Activated CD8-positive, alpha-beta T cell treated with anti-CD3 and anti-CD28 coated beads for 36 hours (primary cell): ENCODE data around the gene MIPOL1. TPM values are rescaled to one million over a fixed set of nuclear protein-coding genes. Genes with fewer than 3 reads are reported as not detected.

ENCODE experiments used
- ATAC-seq: fragments of 200-7000 bp; cut with Tn5 transposase; one replicate; pipeline ENCODE4 v1.10.0; 2021; ENCODE audit warnings: mild to moderate bottlenecking, moderate library complexity
- CTCF ChIA-PET: fragments of 350-600 bp; sonication (Branson Sonifier 250); formaldehyde crosslinking; loops from one replicate; lab custom pipeline; 2021; ENCODE audit warnings: antibody characterized with exemption; lab: Charles Lee
- POLR2A ChIA-PET: fragments of 350-600 bp; sonication (Branson Sonifier 250); formaldehyde crosslinking; loops from one replicate; lab custom pipeline; 2021; ENCODE audit warnings: antibody characterized with exemption; lab: Charles Lee
- DNase-seq: peaks from one replicate; pipeline ENCODE4 v3.0.0-alpha.2; 2020
- H3K27ac Mint-ChIP-seq: one replicate; pipeline ENCODE4 v1.8.0; 2021; ENCODE audit warnings: mild to moderate bottlenecking, mixed read lengths
- H3K27me3 Mint-ChIP-seq: one replicate; pipeline ENCODE4 v1.8.0; 2021; ENCODE audit warnings: mixed read lengths
- H3K36me3 Mint-ChIP-seq: one replicate; pipeline ENCODE4 v1.8.0; 2021; ENCODE audit warnings: low read depth, mixed read lengths
- H3K4me1 Mint-ChIP-seq: one replicate; pipeline ENCODE4 v1.8.0; 2021; ENCODE audit warnings: low read depth, mixed read lengths
- H3K4me3 Mint-ChIP-seq: one replicate; pipeline ENCODE4 v1.8.0; 2021; ENCODE audit warnings: mild to moderate bottlenecking, moderate library complexity, mixed read lengths
- H3K9me3 Mint-ChIP-seq: one replicate; pipeline ENCODE4 v1.8.0; 2021; ENCODE audit warnings: mixed read lengths
- intact Hi-C: fragments of 100-400 bp; cut with micrococcal nuclease; formaldehyde crosslinking; loops from one replicate; pipeline ENCODE4 v1.10.0; 2022
- total RNA-seq, 2 experiments: library from RNA; stranded (reverse); gene quantifications; one replicate each; pipeline ENCODE4 v1.2.3, GENCODE V29; 2021
- TF ChIP-seq, protein P1 (sequence below): fragments of 200-600 bp; IDR thresholded peaks from one replicate; pipeline ENCODE4 v1.8.0; 2022; ENCODE audit warnings: antibody characterized with exemption, mild to moderate bottlenecking

Gene MIPOL1
- total RNA-seq, 2 experiments from 2014 or later = not detected

DNA sequence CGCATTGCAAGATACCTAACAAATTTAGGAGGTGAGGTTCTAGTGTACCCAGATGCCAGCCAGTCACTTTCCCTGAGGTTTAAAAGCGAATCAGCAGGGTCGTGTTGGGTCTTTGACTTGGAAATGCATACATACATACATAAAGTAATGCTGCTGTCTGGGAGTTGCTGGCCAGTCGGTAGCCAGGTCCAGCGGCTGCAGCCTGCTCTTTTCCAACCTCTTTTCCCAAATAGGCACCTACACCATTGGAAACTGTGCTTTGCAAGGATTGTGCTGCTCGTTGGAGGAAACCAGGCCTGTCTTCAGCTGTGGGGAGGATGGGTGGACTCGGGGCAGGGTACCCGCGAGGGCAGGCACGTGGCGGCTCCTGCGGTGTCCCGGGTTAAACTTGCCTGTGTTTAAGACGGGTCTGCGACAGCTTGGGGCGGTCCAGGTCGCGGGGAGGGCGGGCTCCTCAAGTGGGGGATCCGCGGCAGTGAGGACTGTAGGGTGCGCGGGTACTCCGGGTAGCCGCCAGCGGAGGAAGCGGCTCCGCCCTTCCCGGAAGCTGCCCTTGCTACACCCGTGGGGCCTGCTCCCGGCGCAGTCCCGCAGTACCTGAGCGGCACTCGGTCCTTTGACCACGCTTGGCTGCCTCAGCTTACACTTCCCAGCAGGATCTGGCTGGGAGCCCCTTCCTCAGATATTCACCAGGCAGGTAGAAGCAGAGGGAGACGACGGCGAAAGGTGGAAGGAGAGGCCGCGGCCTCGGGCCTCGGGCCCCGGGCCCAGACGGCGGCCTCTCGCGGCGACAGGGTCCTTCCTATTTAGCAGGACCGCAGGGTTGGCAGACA lies 400.4 kb downstream of the MIPOL1 start:
- CTCF ChIA-PET = no interaction called here

DNA sequence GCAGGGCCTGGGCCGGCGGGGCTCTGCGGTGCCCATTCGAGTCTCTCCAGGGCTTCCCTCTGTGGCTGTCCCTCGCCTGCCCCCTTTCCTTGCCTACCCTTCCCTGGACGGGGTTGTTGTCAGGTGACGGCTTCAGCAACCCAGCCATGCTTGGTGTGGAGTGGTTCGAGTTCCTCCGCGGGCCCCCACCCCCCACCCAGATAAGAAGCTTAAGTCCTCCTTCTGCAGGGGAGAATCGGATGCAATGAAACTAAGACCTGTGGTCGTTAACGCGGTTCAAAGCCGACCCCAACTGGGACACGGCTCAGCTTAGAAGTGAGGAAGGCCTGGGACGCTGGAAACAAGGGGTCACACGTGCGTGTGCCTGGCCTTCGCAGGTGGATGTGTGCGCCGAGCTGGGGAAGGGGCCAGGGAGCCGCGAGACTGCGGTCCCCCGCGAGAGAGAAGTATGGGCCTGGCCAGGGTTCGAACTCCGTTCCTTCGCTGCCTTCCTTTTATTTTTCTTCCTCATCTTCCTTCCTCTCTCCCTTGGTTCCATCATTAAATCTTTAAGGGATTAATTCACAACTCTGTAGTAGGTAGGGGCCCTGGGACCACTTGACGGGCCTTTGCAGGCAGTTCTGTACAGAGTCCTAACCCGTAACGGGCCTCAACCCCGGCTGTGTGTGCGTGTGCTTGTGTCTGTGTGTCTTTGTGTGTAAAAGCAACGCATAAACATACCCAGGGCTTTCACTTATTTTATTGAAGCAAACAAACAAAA lies 401.2 kb downstream of the MIPOL1 start:
- peaks cover 76% of the 10 kb centered on the region for H3K27me3 Mint-ChIP-seq
- H3K4me3 Mint-ChIP-seq = no peak overlapping the region
- peaks cover 16% of the 10 kb centered on the region for H3K4me1 Mint-ChIP-seq

More for the DNA sequence above, 400.4 kb downstream of the MIPOL1 start:
- intact Hi-C loops = loop anchor here (10.0 kb wide), 1 partner anchor 943 kb away; no protein-coding TSS in a partner anchor
- H3K9me3 Mint-ChIP-seq = peaks cover 6% of the 10 kb centered on the region
- POLR2A ChIA-PET = no interaction called here
- ATAC-seq = no peak
- H3K27ac Mint-ChIP-seq = no peak overlapping the region
- H3K4me1 Mint-ChIP-seq = peaks cover 16% of the 10 kb centered on the region
- TF ChIP-seq, protein P1, sequence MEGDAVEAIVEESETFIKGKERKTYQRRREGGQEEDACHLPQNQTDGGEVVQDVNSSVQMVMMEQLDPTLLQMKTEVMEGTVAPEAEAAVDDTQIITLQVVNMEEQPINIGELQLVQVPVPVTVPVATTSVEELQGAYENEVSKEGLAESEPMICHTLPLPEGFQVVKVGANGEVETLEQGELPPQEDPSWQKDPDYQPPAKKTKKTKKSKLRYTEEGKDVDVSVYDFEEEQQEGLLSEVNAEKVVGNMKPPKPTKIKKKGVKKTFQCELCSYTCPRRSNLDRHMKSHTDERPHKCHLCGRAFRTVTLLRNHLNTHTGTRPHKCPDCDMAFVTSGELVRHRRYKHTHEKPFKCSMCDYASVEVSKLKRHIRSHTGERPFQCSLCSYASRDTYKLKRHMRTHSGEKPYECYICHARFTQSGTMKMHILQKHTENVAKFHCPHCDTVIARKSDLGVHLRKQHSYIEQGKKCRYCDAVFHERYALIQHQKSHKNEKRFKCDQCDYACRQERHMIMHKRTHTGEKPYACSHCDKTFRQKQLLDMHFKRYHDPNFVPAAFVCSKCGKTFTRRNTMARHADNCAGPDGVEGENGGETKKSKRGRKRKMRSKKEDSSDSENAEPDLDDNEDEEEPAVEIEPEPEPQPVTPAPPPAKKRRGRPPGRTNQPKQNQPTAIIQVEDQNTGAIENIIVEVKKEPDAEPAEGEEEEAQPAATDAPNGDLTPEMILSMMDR = no peak
- no peak overlapping the region for H3K4me3 Mint-ChIP-seq
- H3K27me3 Mint-ChIP-seq = peaks cover 79% of the 10 kb centered on the region
- DNase-seq = no peak
- H3K36me3 Mint-ChIP-seq = peaks cover 14% of the 10 kb centered on the region

DNA sequence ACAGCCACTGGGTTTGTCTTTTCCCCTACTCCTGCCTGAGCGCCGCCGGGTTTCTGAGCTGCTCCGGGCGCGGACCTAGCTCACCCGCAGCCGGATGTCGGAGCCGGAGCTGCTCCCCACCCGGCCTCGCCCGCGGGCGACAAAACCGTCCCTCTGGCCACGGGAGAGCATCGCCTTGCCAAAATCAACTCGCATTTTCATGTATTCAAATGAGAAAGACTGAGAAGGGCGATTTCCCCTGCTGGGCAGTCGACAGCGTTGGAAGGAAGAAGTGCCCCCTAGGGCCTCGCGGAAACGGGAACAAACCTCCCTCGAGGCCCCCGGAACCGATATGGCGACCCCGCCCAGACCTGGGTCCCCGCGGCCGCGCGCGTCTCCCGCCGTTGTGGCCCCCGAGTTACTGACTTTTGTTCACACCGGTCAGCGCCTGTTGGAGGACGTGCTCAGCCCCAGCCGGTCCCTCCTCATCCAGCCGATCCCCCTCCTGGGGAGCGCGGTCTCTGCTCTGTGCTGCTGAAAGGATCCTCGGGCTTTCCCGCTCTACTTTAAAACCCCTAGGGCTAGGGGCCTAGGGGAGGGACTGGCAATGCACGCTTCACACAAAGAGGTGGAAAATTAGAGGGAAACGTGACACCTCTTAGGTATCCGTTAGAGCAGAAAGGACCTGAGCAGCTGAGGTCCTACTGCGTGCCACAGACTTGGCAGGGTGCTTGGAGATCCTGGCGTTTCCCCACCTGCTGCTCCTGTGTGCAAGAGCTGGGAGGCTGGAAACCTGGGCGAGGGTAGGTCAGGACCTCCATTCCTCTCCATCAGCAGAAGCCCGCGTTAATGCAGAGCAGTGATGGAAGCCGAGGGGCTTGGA lies 402.0 kb downstream of the MIPOL1 start:
- Mint-ChIP-seq H3K27me3 (peaks cover 71% of the 10 kb centered on the region), H3K9me3 (peaks cover 6% of the 10 kb centered on the region), H3K27ac (no peak overlapping the region), H3K36me3 (peaks cover 11% of the 10 kb centered on the region), H3K4me1 (peaks cover 12% of the 10 kb centered on the region), H3K4me3 (no peak overlapping the region)
- intact Hi-C loops = loop anchor here (10.0 kb wide), 1 partner anchor 945 kb away; no protein-coding TSS in a partner anchor
- DNase-seq = no peak
- TF ChIP-seq, protein P1 = no peak
- CTCF ChIA-PET = no interaction called here
- ATAC-seq = no peak
- POLR2A ChIA-PET = no interaction called here

More for the DNA sequence above, 401.2 kb downstream of the MIPOL1 start:
- H3K36me3 Mint-ChIP-seq = peaks cover 14% of the 10 kb centered on the region
- no peak for ATAC-seq
- intact Hi-C loops = loop anchor here (10.0 kb wide), 1 partner anchor 944 kb away; no protein-coding TSS in a partner anchor
- CTCF ChIA-PET = no interaction called here
- peaks cover 6% of the 10 kb centered on the region for H3K9me3 Mint-ChIP-seq
- no peak for DNase-seq
- TF ChIP-seq, protein P1 = no peak
- POLR2A ChIA-PET = no interaction called here
- no peak overlapping the region for H3K27ac Mint-ChIP-seq

DNA sequence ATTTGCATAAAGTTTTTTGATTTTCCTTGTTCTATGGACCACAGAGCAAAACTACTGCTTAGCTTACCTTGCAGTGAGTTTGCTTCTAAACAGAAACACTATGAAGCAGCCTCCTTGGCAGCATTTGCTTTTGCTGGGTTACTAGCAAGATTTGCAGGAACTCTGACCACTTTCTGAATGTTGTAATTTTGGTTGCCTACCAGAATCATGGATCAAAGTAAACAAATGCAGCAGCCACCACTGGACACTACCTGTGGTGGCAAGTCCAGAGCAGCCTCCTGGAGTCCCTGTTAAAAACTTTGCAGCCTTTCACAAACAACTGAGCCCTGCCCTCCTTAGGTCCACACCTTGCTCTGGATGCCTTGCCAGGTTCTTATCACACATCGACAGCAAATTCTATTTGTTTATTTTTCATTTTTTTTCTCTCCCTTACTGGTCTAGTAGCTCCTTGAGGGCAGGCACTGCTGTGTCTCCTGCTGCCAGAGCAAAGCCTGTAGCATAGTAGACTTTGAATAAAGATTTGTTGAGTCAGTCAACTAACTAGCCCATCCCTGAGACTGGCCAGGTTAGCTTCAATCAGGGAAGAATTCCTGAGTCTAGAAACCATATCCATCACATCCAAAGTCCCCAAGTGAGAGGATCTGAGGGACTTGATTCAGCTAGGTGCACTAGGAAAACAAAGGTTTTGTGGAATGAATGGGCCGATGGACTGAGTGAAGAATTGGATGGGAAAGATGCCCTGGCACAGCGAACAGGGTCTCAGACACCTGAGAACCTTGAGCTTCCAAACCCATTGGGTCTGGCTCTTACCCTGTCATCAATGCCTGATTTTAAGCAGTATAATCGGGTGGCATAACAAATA lies 403.4 kb downstream of the MIPOL1 start:
- POLR2A ChIA-PET = no interaction called here
- DNase-seq (no peak), ATAC-seq (no peak)
- no peak overlapping the region for H3K27ac Mint-ChIP-seq
- peaks cover 11% of the 10 kb centered on the region for H3K36me3 Mint-ChIP-seq
- TF ChIP-seq, protein P1 = no peak
- intact Hi-C loops = no loop called here
- H3K9me3 Mint-ChIP-seq = peaks cover 6% of the 10 kb centered on the region
- peaks cover 7% of the 10 kb centered on the region for H3K4me1 Mint-ChIP-seq
- no peak overlapping the region for H3K4me3 Mint-ChIP-seq
- H3K27me3 Mint-ChIP-seq = peaks cover 67% of the 10 kb centered on the region
- CTCF ChIA-PET = interaction anchor here (0.6 to 0.9 kb wide), 2 partner anchors 12 to 440 kb away, joined by 3 read pairs; no protein-coding TSS in a partner anchor
